Measurements from ENCODE around the gene MACO1.
A peak's percentile ranks its signal among the peaks of the same experiment; 100 is the strongest.

- TF ChIP-seq RAD21 (IDR thresholded peaks at IDR 0.05 in 1 of 2, conservative IDR thresholded peaks at IDR 0.05 in 1 of 2; ENCODE audit: low read depth in 2 of 2, low read length in 2 of 2), result peak; percentile 55 to 68
- TF ChIP-seq TAF7 (optimal IDR thresholded peaks at IDR 0.05; ENCODE audit: borderline replicate concordance, low read depth, low read length), result no peak
- no peak for TF ChIP-seq POLR2AphosphoS5 (IDR thresholded peaks at IDR 0.05; ENCODE audit: low read depth, low read length)
- TF ChIP-seq POLR2A (IDR thresholded peaks at IDR 0.05; ENCODE audit: control extremely low read depth in 1 of 2, low read depth in 2 of 2, low read length in 2 of 2), result no peak
- TF ChIP-seq SP1 (IDR thresholded peaks at IDR 0.05; ENCODE audit: low read depth, low read length), result no peak
- peak; percentile 51 to 94; a peak in 2 of 4 replicates for TF ChIP-seq SIN3A (conservative IDR thresholded peaks at IDR 0.05 in 1 of 2, IDR thresholded peaks at IDR 0.05 in 1 of 2; ENCODE audit: low read depth in 1 of 2, low read length in 2 of 2)
- TF ChIP-seq EZH2 (IDR thresholded peaks at IDR 0.05; ENCODE audit: low read depth, low read length, severe bottlenecking), result no peak
- no peak for TF ChIP-seq HDAC6 (IDR thresholded peaks at IDR 0.05; ENCODE audit: low read depth, low read length)
- TF ChIP-seq ZNF274 (IDR thresholded peaks at IDR 0.05; ENCODE audit: borderline replicate concordance, extremely low read depth, low read length), result no peak
- TF ChIP-seq CTCF (IDR thresholded peaks at IDR 0.05; ENCODE audit: control extremely low read depth in 1 of 3, insufficient read depth in 1 of 3, low read depth in 1 of 3, low read length in 3 of 3), result peak; percentile 83 to 95 (median 85)
- TF ChIP-seq CBX5 (IDR thresholded peaks at IDR 0.05; ENCODE audit: low read depth, low read length), result no peak
- TF ChIP-seq TAF1 (IDR thresholded peaks at IDR 0.05; ENCODE audit: low read depth, low read length), result no peak
Observed at GRCh38 chr1:25501235-25502058, 70.8 kb downstream of the MACO1 start.
